GM12878 (cell line): ENCODE data around the gene TPI1. TPM values are rescaled to one million over a fixed set of nuclear protein-coding genes. Genes with fewer than 3 reads are reported as not detected.

Source experiments
- HDAC6 ChIP-seq: fragments of 200-600 bp; sonication (generic); IDR thresholded peaks from one replicate; pipeline ENCODE4 v1.8.0; 2017; ENCODE audit warnings: antibody characterized with exemption; ENCODE audit not compliant: unreplicated experiment
- HDGF ChIP-seq: fragments of 450-650 bp; IDR thresholded peaks from 2 replicates; pipeline ENCODE4 v1.6.1; 2016; ENCODE audit warnings: antibody characterized with exemption
- MEF2B ChIP-seq: fragments of 450-650 bp; IDR thresholded peaks from 2 replicates; pipeline ENCODE4 v1.6.1; 2018; ENCODE audit warnings: mild to moderate bottlenecking, moderate library complexity; ENCODE audit not compliant: partially characterized antibody, poor library complexity, severe bottlenecking
- MXI1 ChIP-seq: fragments of 150-350 bp; IDR thresholded peaks from 2 replicates; pipeline ENCODE4 v1.6.1; 2011; ENCODE audit warnings: low read depth, mild to moderate bottlenecking, inconsistent platforms, low read length, improper control_type of control experiment
- NR2C2 ChIP-seq: IDR thresholded peaks from 2 replicates; pipeline ENCODE4 v1.6.1; 2011; ENCODE audit warnings: borderline replicate concordance, low read depth; ENCODE audit not compliant: control insufficient read depth, insufficient read length
- POLR2A ChIP-seq: IDR thresholded peaks from 2 replicates; pipeline ENCODE4 v1.6.1; 2011; ENCODE audit warnings: low read depth, mild to moderate bottlenecking, low read length
- POLR2AphosphoS5 ChIP-seq: IDR thresholded peaks from 2 replicates; pipeline ENCODE4 v1.6.1; 2011; ENCODE audit warnings: mild to moderate bottlenecking, low read length, inconsistent platforms
- POU2F2 ChIP-seq: IDR thresholded peaks from 3 replicates; pipeline ENCODE4 v1.6.1; 2011; ENCODE audit warnings: low read depth, mild to moderate bottlenecking, low read length, borderline replicate concordance
- SP1 ChIP-seq: IDR thresholded peaks from one replicate; pipeline ENCODE4 v1.6.1; 2011; ENCODE audit warnings: low read depth, low read length
- STAT1 ChIP-seq: fragments of 450-650 bp; conservative IDR thresholded peaks from 2 replicates; pipeline ENCODE4 v1.6.1; 2014; ENCODE audit warnings: antibody characterized with exemption, mild to moderate bottlenecking
- SUPT20H ChIP-seq: IDR thresholded peaks from 2 replicates; pipeline ENCODE4 v1.6.1; 2011; ENCODE audit warnings: low read depth, mild to moderate bottlenecking, low read length, moderate library complexity, borderline replicate concordance; ENCODE audit not compliant: control insufficient read depth
- TAF1 ChIP-seq: IDR thresholded peaks from 2 replicates; pipeline ENCODE4 v1.6.1; 2011; ENCODE audit warnings: mild to moderate bottlenecking, low read depth, low read length, borderline replicate concordance
- TARDBP ChIP-seq: IDR thresholded peaks from 2 replicates; pipeline ENCODE4 v1.6.1; 2016; ENCODE audit warnings: borderline replicate concordance
- TCF12 ChIP-seq: IDR thresholded peaks from 2 replicates; pipeline ENCODE4 v1.6.1; 2011; ENCODE audit warnings: low read depth, mild to moderate bottlenecking, low read length
- YY1 ChIP-seq: IDR thresholded peaks from 2 replicates; pipeline ENCODE4 v1.6.1; 2011; ENCODE audit warnings: low read depth, mild to moderate bottlenecking, low read length
- polyA plus RNA-seq, 11 experiments: library from polyadenylated mRNA; depleted of rRNA in 4 of 11; unstranded in 6 of 11; stranded (reverse) in 5 of 11; fragments of >200 nt; fragmentation: Nextera tagmentation in 4 of 11; fragmentation: Illumina TruSeq in 1 of 11; extraction: Ambion mirVana in 4 of 11; extraction: Trizol in 1 of 11; gene quantifications; 1 replicate in 1 of 11; 2 replicates in 10 of 11; pipeline versions ENCODE4 v1.2.1 to v1.2.3, GENCODE V29; 2011 to 2016; ENCODE audit warnings: inconsistent platforms in 2 of 11, missing spikeins in 2 of 11, low read depth in 1 of 11
- total RNA-seq, 4 experiments: library from RNA; depleted of rRNA in 3 of 4; stranded (reverse); fragments of >200 nt in 3 of 4; fragmentation: Illumina TruSeq in 1 of 4; extraction: Trizol in 1 of 4; gene quantifications; 2 replicates each; pipeline versions ENCODE4 v1.2.1 to v1.2.3, GENCODE V29; 2013 to 2021
- TF ChIP-seq, protein P1 (sequence below): fragments of 450-650 bp; formaldehyde crosslinking; IDR thresholded peaks from 2 replicates; pipeline ENCODE4 v1.5.0; 2022; ENCODE audit warnings: mild to moderate bottlenecking, missing genetic modification characterization
- TF ChIP-seq, protein P2 (sequence below): IDR thresholded peaks from 2 replicates; pipeline ENCODE4 v1.6.1; 2011; ENCODE audit warnings: mild to moderate bottlenecking, low read depth, low read length, moderate library complexity; ENCODE audit not compliant: insufficient replicate concordance
- TF ChIP-seq, protein P3 (sequence below): fragments of 450-650 bp; IDR thresholded peaks from 2 replicates; pipeline ENCODE4 v1.6.1; 2016; ENCODE audit warnings: mild to moderate bottlenecking, moderate library complexity, borderline replicate concordance

TPI1 gene
- total and polyA plus RNA-seq, 10 of the 15 experiments (the other 5 are each of a cell fraction or from before 2014, with no cell fraction given) = 916 to 7,349 (median 1,677) TPM

- TF ChIP-seq, protein P1, sequence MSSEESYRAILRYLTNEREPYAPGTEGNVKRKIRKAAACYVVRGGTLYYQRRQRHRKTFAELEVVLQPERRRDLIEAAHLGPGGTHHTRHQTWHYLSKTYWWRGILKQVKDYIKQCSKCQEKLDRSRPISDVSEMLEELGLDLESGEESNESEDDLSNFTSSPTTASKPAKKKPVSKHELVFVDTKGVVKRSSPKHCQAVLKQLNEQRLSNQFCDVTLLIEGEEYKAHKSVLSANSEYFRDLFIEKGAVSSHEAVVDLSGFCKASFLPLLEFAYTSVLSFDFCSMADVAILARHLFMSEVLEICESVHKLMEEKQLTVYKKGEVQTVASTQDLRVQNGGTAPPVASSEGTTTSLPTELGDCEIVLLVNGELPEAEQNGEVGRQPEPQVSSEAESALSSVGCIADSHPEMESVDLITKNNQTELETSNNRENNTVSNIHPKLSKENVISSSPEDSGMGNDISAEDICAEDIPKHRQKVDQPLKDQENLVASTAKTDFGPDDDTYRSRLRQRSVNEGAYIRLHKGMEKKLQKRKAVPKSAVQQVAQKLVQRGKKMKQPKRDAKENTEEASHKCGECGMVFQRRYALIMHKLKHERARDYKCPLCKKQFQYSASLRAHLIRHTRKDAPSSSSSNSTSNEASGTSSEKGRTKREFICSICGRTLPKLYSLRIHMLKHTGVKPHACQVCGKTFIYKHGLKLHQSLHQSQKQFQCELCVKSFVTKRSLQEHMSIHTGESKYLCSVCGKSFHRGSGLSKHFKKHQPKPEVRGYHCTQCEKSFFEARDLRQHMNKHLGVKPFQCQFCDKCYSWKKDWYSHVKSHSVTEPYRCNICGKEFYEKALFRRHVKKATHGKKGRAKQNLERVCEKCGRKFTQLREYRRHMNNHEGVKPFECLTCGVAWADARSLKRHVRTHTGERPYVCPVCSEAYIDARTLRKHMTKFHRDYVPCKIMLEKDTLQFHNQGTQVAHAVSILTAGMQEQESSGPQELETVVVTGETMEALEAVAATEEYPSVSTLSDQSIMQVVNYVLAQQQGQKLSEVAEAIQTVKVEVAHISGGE (CRISPR knock-in tag) = peak; percentile 49; the same call in 1 of the 2 replicates
- TF ChIP-seq SUPT20H = no peak
- peak; percentile 79 for TF ChIP-seq SP1
- TF ChIP-seq MEF2B = peak; percentile 78
- peak; percentile 42 for TF ChIP-seq HDAC6
- peak; percentile 77 for TF ChIP-seq POLR2A
- peak; percentile 66 for TF ChIP-seq POLR2AphosphoS5
- TF ChIP-seq TARDBP = no peak
- TF ChIP-seq, protein P2, sequence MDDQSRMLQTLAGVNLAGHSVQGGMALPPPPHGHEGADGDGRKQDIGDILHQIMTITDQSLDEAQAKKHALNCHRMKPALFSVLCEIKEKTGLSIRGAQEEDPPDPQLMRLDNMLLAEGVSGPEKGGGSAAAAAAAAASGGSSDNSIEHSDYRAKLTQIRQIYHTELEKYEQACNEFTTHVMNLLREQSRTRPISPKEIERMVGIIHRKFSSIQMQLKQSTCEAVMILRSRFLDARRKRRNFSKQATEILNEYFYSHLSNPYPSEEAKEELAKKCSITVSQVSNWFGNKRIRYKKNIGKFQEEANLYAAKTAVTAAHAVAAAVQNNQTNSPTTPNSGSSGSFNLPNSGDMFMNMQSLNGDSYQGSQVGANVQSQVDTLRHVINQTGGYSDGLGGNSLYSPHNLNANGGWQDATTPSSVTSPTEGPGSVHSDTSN = no peak
- 0 out of 2 replicates have a peak, but pooled peaks have one; percentile 15 for TF ChIP-seq YY1
- TF ChIP-seq HDGF = peak; percentile 36; the same call in 1 of the 2 replicates
- TF ChIP-seq TAF1 = peak; percentile 39; the same call in 1 of the 2 replicates
- TF ChIP-seq TCF12 = peak; percentile 45; the same call in 1 of the 2 replicates
- TF ChIP-seq MXI1 = peak; percentile 55; the same call in 1 of the 2 replicates
- no peak for TF ChIP-seq NR2C2
- peak; percentile 43; the same call in 1 of the 3 replicates for TF ChIP-seq POU2F2
- TF ChIP-seq STAT1 = no peak
- TF ChIP-seq, protein P3, sequence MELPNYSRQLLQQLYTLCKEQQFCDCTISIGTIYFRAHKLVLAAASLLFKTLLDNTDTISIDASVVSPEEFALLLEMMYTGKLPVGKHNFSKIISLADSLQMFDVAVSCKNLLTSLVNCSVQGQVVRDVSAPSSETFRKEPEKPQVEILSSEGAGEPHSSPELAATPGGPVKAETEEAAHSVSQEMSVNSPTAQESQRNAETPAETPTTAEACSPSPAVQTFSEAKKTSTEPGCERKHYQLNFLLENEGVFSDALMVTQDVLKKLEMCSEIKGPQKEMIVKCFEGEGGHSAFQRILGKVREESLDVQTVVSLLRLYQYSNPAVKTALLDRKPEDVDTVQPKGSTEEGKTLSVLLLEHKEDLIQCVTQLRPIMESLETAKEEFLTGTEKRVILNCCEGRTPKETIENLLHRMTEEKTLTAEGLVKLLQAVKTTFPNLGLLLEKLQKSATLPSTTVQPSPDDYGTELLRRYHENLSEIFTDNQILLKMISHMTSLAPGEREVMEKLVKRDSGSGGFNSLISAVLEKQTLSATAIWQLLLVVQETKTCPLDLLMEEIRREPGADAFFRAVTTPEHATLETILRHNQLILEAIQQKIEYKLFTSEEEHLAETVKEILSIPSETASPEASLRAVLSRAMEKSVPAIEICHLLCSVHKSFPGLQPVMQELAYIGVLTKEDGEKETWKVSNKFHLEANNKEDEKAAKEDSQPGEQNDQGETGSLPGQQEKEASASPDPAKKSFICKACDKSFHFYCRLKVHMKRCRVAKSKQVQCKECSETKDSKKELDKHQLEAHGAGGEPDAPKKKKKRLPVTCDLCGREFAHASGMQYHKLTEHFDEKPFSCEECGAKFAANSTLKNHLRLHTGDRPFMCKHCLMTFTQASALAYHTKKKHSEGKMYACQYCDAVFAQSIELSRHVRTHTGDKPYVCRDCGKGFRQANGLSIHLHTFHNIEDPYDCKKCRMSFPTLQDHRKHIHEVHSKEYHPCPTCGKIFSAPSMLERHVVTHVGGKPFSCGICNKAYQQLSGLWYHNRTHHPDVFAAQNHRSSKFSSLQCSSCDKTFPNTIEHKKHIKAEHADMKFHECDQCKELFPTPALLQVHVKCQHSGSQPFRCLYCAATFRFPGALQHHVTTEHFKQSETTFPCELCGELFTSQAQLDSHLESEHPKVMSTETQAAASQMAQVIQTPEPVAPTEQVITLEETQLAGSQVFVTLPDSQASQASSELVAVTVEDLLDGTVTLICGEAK = peak; percentile 75
Observed at GRCh38 chr12:6873094-6874014, 6.0 kb downstream of the TPI1 start, which contains the start of gene SPSB2 (continued).
